Measurements from ENCODE around the gene GALNT17.
"Not testable (repeated sequence)": the region's sequence is repeated elsewhere in the genome, so short reads cannot be mapped to it uniquely, and the experiment has no call there.

Gene GALNT17

DNA sequence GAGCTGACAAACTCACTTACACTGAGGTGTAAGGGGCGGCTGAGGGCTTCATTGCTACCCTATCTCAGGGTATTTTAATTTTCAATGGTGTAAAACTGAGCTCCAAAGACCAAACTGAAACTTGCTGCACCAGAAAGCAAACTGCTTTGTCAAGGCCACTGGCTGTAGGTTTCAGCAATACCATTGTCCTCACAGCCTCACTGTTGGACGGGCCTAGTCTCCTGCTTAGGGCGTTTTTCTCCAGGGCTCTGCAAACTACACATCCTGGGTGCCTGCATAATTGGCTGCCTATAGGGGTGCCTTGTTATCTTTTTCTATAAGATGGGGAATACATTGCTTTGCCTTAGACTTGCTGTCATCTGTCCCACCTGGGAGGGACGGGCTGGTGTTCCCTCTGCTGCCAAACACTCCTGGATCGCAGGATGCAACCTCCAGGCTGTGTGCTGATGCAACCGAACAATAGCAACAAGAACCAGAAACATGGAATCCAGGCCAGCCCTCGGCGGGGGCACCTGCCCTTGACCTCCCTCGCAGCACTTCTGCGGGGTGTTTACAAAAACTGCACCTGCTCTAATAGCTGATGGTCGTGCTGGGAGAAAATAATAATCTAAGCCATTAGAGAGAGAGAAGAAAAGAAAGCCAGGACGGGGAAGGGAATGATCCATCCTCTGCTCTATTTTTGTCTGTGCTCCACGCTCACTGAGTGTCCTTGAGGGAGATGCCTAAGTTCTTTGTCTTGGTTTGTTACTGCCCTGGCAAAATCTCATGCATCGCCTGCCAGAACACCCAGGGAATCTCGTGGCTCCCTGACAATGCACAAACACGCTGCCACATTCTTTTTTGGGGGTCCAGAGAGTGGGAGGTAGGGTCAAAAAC lies 104.5 kb downstream of the GALNT17 start:
- no peak for DNase-seq (ENCODE audit: low read depth in 2 of 2)

DNA sequence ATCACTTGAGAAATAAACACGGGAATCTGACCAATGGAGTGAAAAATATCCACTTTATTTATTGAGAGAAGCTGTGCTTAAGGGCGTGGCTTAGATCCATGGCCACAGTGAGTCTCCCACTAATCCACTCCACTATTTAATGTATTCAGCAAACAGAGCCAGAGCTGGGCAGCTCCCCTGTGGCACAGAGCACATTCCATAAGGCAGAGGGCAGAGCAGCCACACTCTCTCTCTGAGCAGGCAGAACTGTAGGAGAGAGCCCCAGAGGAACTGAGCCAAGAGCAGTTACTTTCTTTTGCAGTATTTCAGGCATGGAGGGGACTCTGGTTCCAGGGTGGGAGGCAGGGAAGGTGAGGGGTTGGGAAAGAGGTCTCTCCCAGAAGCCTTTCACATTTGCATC lies 106.0 kb downstream of the GALNT17 start:
- DNase-seq (ENCODE audit: low read depth in 2 of 2): no peak

GRCh38 chr7:71238581-71239295 lies 106.8 kb downstream of the GALNT17 start:
- DNase-seq (ENCODE audit: low read depth in 2 of 2): no peak

DNA sequence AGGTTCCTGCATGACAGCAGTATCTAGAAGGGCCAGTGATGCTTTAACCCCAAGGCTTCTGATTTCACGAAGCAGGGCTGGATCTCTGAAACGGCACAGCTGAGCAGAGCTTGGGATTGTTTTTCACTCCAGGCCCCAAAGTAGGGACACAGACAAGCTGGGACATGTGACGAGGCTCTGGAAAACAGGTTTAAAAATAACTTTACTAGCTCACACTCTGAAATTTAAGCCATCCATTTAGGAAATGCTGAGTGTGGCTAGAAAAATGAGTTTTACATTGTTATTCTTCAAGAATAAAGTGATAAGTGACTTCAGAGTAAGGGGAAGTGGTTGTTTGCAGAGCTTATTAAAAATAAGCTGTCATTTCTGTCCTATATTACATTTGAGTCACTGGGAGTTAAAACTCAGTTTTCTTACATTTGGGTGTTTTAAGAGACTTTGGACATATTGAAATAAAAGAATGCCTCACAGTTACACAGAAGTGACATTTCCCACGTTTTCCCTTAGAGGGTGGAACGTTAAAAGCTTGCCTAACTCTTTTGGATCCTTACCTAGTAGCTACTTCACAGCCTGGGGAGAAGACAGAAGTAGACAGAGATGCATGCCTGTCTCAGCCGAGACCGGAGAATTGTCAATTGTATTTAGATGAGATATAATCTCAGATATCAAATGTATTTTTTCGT lies 107.8 kb downstream of the GALNT17 start:
- DNase-seq (ENCODE audit: low read depth in 2 of 2): no peak

DNA sequence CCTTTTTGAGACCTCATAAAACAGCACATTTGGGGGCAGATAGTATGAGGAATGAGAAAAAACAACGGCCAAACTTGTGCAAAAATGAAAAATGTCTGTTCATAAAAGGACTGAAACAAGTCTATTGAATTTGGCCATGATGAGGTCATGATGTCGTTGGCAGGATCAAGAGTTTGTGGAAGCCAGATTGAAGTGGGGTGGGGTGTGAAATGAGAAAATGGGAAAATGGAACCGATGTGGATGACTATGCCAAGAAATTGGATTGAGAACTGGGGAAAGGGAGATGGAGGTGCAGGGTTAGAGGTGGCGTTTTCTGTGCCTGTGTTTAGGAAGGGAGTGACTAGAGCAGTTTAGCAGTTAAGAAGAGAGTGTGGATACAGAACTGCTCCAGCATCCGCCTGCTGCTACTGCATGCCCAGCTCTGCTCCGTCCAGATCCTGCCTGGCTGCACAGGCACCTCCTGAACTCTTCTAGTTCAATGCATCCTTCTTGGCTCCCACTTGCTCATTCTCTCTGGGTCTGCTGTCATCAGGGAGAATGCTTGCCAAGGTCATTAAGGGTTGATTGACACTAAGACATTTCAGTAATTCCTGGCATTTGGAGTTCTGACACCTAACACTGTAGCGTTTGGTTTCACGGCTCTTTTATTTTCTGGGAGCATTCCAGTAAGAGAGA lies 111.9 kb downstream of the GALNT17 start:
- no peak for DNase-seq (ENCODE audit: low read depth in 2 of 2)

DNA sequence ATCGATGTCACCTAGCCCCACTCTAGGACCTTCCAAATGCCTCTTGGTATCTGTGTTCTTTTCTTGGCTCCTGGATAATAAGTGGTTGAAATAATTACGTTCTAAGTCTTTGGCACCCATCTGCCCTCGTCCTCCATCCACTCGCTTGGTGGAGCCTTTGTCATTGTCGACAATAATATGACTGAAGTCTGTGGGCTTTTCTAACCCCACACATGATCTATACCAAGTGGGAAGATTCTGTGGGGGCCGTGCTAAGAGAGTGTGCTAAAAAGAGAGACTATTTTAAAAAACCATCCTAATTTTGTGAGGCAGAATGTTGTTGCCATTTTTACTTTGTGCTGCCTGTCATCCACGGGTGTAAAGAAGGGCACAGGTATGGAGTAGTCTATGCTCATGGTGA lies 113.1 kb downstream of the GALNT17 start:
- no peak for DNase-seq (ENCODE audit: low read depth in 2 of 2)

DNA sequence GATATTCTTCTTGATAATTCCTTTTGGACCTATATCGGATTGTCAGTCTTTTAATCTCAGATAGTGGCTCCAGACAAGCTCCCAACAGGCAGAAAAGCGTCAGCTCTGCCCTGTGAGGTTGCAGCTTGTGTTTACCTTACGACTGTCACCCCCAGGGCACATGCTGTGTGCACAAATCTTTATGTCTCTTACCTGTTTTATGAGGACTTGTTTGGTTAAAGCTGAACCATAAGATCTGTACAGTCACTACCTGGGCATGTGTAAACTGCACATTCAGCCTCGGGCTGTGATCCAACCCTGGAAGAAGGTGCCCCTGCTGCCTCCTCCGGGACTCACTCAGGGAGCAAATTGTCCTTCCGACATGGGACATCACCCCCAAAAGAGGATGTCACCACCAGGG lies 119.8 kb downstream of the GALNT17 start:
- no peak for DNase-seq (ENCODE audit: low read depth in 2 of 2)

GRCh38 chr7:71254751-71255150 lies 122.8 kb downstream of the GALNT17 start:
- no peak for DNase-seq (ENCODE audit: low read depth in 2 of 2)

- no peak for DNase-seq (ENCODE audit: low read depth in 2 of 2)
These were observed 123.7 kb downstream of the GALNT17 start for GRCh38 chr7:71255537-71256178.

- DNase-seq (ENCODE audit: low read depth in 2 of 2): no peak
These were observed 129.1 kb downstream of the GALNT17 start for GRCh38 chr7:71261066-71261465.

DNA sequence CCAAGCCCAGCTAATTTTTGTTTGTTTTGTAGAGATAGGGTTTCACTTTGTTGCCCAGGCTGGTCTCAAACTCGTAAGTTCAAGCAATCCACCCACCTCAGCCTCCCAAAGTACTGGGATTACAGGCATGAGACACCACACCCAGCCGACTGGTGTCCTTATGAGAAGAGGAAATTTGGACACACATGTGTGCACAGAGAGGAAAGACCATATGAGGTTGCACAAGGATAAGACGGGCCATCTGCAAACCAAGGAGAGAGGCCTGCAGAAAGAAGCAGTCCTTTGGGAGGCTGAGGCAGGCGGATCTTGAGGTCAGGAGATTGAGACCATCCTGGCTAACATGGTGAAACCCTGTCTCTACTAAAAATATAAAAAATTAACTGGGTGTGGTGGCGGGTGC lies 130.9 kb downstream of the GALNT17 start:
- DNase-seq (ENCODE audit: low read depth in 2 of 2): not testable (repeated sequence)

GRCh38 chr7:71264005-71264404 lies 132.1 kb downstream of the GALNT17 start:
- no peak for DNase-seq (ENCODE audit: low read depth in 2 of 2)

- DNase-seq (ENCODE audit: low read depth in 2 of 2): no peak
These were observed 135.0 kb downstream of the GALNT17 start for GRCh38 chr7:71266912-71267311.

GRCh38 chr7:71267734-71268469 lies 136.0 kb downstream of the GALNT17 start:
- no peak for DNase-seq (ENCODE audit: low read depth in 2 of 2)

DNA sequence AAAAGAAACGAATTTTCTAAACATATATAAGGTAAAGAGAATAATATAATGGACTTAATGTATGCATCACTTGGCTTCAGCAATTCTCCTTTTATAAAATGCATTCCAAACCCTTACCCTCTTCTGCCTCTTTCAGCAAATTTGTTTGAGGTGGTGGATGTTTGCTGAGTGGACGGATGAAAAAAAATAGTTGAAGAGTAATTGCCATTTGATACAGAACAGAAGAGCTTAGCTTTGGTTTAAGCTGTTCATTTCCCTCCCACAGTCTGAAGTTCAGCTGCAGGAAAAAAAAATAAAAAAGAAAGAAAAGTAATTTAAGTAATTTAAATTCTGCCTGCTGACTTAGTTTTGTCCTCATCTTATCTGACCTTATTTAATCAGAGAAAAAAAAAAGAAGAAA lies 138.6 kb downstream of the GALNT17 start:
- no peak for DNase-seq (ENCODE audit: low read depth in 2 of 2)

DNA sequence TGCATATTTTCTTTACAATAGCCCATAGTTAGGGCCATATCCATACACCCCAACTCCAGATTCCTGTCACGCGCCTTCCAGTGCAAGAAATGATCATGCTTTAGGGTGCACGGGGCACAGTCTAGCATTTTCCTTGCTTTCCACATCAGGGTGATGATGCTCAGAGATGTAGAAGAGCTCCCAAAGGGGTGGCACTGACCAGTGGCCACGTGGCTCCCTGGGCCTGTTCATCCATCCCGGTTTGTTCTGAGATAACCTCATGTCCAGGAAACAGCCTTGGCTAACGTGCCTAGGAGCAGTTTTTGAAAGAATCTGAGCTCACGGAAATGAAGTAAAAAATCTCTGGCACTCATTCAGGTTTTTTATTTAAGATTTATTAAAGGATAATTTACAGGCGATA lies 139.3 kb downstream of the GALNT17 start:
- no peak for DNase-seq (ENCODE audit: low read depth in 2 of 2)

- no peak for DNase-seq (ENCODE audit: low read depth in 2 of 2)
These were observed 140.9 kb downstream of the GALNT17 start for GRCh38 chr7:71272509-71273490.

DNA sequence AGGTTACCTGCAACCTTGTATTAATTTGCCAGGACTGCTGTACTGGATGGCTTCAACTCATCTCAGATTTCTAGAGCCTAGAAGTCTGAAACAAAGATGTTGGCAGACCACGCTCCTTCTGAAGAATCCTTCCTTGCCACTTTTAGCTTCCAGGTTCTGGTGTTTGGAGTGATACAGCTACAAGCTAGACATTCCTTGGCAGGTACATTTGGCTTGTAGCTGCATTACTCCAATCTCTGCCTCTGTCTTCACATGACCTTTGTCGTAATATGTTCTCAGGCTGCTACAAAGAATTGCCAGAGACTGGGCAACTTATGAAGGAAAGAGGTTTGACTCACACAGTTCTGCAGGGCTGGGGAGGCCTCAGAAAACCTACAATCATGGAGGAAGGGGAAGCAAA lies 146.3 kb downstream of the GALNT17 start:
- DNase-seq (ENCODE audit: low read depth in 2 of 2): no peak

GRCh38 chr7:71281261-71281660 lies 149.3 kb downstream of the GALNT17 start:
- DNase-seq (ENCODE audit: low read depth in 2 of 2): no peak

- DNase-seq (ENCODE audit: low read depth in 2 of 2): no peak
These were observed 151.9 kb downstream of the GALNT17 start for GRCh38 chr7:71283802-71284201.
